Stimulated activated CD8-positive, alpha-beta memory T cell treated with anti-CD3 and anti-CD28 coated beads, Interleukin-15, amount 100 ng/mL, for 4 hours (primary cell): Measurements from ENCODE around the gene CD151.

Experiments
- DNase-seq, 2 donors: peaks; one replicate each; pipeline ENCODE4 v3.0.0-alpha.2; 2020; ENCODE audit warnings: low read depth in 2 of 2

CD151 gene

GRCh38 chr11:797296-798092, 35.3 kb upstream of the CD151 start:
- DNase-seq: peak; percentile 57 to 62

DNA sequence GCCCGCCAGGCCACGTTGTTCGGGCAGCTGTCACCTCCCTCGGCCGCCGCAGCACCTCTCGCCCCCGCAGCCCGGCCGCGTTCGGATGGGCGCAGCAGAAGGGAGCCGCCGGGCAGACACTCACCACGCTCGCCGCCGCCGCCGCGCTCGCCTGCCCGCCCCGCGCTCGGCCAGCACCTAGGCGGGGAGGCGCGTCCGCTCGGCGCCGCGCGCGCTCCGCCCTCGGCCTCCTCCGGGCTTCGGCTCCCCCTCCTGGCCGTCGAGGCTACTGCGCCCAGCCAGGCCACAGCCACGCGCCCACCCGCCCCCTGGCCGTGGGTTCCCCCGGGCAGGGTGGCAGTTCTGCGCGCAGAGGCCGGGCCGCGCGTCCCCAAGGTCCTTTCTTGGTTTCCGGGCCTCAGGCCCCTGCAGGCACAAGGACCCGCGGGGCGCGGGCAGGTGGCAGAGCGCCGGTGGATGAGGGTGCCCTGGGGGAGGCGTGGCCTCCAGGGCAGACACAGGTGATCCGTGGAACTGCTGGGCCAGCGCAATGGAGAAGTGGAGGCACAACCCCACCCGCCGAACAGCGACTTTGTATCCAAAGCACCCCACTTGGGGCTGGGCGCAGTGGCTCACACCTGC, 34.5 kb upstream of the CD151 start, which contains the start of gene SLC25A22:
TSS of gene SLC25A22 (minus strand) at position 189 of the 621 bp plus-strand sequence. CDS start 3,275 bp downstream, outside the sequence.
- DNase-seq: peak; percentile 61 to 75

DNA sequence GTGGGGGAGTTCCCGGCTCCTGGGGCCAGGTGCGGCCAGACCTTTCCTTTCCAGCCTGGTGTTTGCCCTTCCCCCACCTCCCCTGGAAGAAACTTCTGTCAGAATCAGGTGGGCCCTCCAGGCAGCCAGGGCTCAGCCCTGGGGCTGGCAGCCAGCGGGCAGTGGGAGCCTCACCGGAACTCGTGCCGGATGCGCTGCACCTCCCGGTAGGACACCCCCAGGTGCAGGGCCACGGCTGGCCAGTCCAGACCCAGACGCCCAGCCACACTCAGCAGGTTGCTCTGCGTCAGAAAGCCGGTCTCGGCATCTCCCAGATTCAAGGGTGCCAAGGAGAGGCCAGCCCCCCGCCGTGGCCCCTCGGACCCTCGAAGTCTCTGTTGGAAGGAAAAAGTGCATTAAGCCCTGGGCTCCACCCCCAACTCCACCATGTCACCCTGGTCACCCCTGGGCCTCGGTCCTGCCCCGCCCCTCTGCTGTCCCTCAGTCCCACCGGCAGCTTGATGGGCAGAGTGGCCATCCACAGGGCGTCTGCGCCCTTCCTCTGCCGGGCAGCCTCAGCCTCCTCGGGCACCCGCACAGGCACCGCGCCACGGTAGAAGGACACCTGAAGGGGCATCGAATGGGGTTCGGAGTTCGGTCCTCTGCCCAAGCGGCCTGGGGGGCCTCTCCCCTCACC, 33.0 kb upstream of the CD151 start:
- no peak for DNase-seq

DNA sequence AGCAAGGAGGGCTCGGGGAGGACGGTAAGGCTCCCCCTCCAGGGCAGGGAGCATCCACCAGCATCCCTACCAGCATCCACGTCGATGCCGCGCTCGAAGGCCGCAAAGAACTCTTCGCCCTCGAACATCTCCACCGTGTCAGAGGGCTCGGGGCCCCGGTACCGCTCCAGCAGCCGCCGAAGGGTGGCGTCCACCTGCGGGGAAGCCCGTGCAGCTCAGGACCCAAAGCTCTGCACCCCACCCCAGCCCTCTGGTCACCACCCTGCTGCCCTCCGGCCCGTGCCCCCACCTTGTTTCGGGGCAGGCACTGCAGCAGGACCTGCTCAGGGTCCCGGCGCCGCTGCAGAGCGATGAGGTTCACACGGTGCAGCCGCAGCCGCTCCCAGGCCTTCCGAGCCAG, 32.3 kb upstream of the CD151 start:
- DNase-seq: no peak

GRCh38 chr11:801097-801780, 31.5 kb upstream of the CD151 start:
- DNase-seq: no peak

GRCh38 chr11:802018-802617, 30.6 kb upstream of the CD151 start:
- DNase-seq: no peak

DNA sequence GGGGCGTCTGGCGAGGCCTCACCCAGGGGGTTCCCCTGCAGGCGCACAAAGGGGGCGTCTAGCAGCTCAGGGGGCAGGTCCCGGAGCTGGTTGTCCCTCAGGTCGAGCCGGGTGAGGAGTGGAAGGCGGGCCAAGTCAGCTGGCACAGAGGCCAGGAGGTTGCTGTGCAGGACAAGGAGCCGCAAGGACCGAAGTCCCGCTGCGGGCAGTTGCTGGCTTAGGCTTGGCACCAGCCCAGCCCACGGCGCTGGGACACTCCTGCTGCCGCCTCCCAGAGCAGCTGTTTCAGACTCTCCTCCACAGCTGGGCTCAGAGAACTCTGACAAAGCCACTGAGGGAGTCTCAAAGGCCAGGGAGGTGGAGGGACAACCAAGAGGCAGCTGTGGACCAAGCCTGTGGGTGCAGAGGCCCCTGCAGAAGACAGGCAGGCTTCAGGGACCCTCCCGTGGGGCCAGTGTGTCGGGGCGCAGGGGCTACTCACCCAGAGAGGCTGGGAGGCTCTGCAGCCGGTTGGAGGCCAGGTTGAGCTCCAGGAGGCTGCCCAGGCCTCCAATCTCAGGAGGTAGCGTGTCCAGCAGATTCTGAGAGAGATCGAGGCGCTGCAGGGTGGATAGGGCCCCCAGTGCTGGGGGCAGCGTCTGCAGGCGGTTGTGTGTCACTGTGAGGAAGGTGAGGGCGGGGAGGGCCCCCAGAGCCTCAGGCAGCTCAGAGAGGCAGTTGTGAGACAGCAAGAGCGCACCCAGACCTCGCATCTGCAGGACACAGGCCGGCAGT, 29.9 kb upstream of the CD151 start:
- no peak for DNase-seq

DNA sequence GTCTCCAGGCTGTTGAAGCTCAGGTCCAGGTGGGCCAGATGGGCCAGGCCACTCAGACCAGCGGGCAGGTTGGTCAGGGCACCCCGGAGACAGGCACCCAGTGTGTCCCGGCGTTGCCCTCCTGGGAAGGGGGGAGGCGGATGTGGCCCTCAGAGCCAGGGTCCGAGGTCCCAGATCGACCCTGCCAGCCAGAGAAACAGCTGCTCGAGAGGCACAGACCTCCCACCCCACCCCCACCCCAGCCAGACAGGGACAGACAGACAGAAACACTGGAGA, 29.3 kb upstream of the CD151 start:
- DNase-seq: no peak

- DNase-seq: no peak
Measured at GRCh38 chr11:803770-804598, 28.8 kb upstream of the CD151 start.

DNA sequence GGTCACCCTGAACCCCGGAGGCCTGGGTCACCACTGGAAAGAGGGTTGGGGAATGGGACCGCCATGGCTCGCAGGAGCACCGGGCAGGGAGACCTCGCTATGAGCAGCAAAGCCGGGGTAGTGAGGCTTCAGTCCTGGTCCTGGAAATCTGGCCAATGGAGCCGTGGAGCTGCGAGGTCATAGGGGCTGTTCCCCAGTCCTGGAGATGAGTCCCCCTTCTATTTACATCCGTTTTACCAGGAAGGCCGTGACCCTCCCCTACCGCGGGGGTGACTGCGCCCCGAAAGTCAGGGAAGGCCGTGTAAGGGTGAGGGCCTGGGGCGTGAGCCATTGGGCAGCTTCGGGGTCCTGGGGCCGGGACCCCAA, 28.2 kb upstream of the CD151 start:
- DNase-seq: no peak

DNA sequence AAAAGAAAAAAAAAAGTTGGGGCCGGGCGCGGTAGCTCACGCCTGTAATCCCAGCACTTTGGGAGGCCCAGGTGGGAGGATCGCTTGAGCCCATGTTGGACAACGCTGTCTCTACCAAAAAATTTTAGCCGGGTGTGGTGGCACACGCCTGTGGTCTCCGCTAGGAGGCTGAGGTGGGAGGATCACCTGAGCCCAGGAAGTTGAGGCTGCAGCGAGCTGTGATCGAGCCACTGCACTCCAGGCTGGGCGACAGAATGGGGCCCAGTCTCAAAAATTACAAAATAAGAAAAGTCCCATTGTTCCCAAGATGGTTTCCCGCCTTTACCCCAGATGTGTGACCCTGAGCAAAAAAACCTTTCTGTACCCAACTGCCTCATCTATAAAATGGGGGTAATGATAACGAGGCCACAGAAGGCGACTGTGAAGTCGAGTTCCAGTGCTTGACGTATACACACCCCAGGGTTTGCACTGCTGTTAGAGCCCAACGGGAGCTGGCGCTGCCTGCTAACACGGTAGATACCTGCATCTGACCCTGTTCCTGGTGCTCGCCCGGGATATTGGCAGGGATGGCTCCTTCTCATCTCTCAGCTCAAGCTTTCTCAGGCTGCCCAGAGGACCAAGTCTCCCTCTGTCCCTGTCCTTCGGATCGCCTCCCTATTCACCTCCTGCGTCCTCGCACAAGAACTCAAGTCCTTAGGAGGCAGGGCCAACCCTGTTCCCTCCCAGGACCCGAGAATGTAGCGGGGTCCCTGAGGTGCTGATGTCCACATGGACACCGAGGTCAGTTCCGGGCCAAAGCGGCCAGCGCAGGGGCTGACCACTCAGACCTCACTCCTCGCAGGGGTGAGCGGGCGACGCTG, 24.1 kb upstream of the CD151 start:
- no peak for DNase-seq

DNA sequence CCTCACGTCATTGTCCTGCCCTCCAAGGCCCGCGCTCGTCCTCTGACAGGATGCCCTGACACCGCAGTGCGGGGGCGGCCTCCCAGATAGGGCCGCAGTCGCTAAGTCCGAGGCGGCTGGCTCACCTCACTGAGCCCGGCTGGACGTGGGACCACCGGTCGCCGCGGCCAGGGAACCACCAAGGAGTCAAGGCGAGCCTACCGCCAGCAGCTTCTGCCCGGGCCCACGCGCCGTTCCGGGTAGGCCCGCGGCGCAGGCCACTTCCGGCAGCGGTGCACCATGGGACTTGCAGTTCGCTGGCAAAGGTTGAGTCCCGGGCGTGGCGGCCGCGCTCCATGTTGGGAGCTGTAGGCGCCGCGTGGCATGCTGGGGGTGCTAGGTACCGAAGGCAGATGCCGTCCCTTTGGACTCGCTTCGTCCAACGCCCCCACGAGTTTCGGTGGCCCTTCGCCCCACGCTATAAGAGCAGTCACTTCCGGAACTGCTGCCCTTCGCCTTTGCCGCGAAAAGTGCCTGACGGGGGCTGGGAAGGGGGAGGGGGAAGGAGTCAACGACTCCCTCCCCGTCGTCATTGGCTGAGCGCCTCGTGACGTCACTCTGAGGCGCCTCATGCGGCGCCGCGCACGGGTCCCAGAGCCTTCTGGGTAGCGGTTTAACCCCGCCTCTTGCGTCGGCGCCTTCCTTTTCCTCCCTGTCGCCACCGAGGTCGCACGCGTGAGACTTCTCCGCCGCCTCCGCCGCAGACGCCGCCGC, 23.3 kb upstream of the CD151 start, which contains the start of gene RPLP2:
TSS of gene RPLP2 (plus strand) at position 681 of the 753 bp plus-strand sequence. CDS start 268 bp downstream, outside the sequence.
- peak; percentile 97 to 98 for DNase-seq

- DNase-seq: no peak
Measured at GRCh38 chr11:810040-810567, 22.6 kb upstream of the CD151 start.

- DNase-seq: no peak
Measured at GRCh38 chr11:811446-812245, 21.1 kb upstream of the CD151 start.

- no peak for DNase-seq
Measured at GRCh38 chr11:812390-812789, 20.4 kb upstream of the CD151 start.

- no peak for DNase-seq
Measured at GRCh38 chr11:813072-813455, 19.7 kb upstream of the CD151 start.

DNA sequence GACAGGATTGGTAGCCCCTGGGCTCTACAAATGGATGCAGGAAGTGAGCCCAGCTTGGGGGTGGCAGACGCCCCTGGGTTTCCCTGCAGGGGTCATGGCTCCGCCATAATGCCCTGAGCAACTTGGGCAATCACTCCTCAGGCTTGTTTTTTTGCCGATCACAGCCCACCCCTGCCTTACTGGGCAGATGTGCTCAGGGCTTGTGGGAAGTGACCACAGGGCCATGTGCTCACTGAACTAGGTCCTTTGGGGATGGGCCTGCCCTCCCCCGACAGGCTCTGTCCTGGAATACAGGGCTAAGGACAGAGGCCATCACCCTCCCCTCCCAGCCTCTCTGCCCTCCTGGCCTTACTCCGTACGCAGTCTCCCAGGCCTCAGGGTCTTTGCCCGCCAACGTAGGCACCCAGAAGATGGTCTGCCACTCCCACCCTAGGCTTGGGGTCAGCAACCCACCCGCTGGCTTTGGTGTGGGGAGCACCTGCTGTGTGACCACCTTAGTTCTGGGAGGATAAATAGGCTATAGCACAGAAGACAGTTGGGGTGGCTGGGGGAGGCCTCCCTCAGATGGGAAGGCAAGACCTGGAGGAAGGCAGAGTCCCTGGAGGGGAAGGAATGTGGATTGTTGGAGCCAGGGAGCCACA, 19.2 kb upstream of the CD151 start:
- no peak for DNase-seq
